ENCODE results near the gene SFT2D1. TPM values are rescaled to one million over a fixed set of nuclear protein-coding genes. Genes with fewer than 3 reads are reported as not detected.
"Not testable (repeated sequence)": the region's sequence is repeated elsewhere in the genome, so short reads cannot be mapped to it uniquely, and the experiment has no call there.

SFT2D1 gene
- total and polyA plus RNA-seq, 3 experiments from 2014 or later, result 43.3 to 60.9 (median 54.0) TPM

- Histone ChIP-seq H3K4me1 (ENCODE audit: insufficient read depth, low read length) (no peaks in the 10 kb centered on the region), H3K9me3 (ENCODE audit: low read length) (no peaks in the 10 kb centered on the region), H3K27ac (ENCODE audit: low read depth, low read length) (no peak overlapping the region), H3K4me3 (ENCODE audit: low read length) (no peak overlapping the region), H3K36me3 (ENCODE audit: insufficient read depth, low read length) (no peaks in the 10 kb centered on the region), H3K27me3 (ENCODE audit: insufficient read depth, low read length, poor library complexity, severe bottlenecking) (no peaks in the 10 kb centered on the region)
- Mint-ChIP-seq H3K4me3 (no peak overlapping the region), H3K36me3 (peaks cover 0 to 2% (median 1%) of the 10 kb centered on the region in 3 donors), H3K27ac (no peak overlapping the region), H3K4me1 (peaks cover 0 to 5% (median 0%) of the 10 kb centered on the region in 3 donors), H3K27me3 (no peaks in the 10 kb centered on the region), H3K9me3 (no peaks in the 10 kb centered on the region)
- POLR2A ChIA-PET, result no interaction called here
- CTCF ChIA-PET, result no interaction called here
- DNase-seq, result no peak
Measured at GRCh38 chr6:166375013-166375412, 32.7 kb upstream of the SFT2D1 start.

DNA sequence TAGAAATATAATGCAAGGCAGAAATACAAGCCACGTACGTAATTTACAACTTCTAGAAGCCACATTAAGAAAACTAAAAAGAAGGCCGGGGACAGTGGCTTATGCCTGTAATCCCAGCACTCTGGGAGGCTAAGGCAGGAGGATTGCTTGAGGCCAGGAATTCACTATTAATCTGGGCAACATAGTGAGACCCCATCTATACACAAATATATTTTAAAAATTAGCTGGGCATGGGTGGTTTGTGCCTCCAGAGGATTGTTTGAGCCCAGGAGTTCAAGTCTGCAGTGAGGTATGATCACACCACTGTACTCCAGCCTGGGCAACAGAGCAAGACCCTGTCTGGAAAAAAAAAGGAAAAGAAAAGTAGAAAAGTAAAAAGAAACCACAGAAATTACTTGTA lies 28.1 kb upstream of the SFT2D1 start:
- H3K27ac ChIP-seq (ENCODE audit: low read depth, low read length), result no peak overlapping the region
- no peaks in the 10 kb centered on the region for H3K27me3 Mint-ChIP-seq
- H3K27me3 ChIP-seq (ENCODE audit: insufficient read depth, low read length, poor library complexity, severe bottlenecking), result no peaks in the 10 kb centered on the region
- peaks cover 0 to 26% (median 15%) of the 10 kb centered on the region in 3 donors for H3K36me3 Mint-ChIP-seq
- no peak overlapping the region for H3K27ac Mint-ChIP-seq
- no peaks in the 10 kb centered on the region for H3K36me3 ChIP-seq (ENCODE audit: insufficient read depth, low read length)
- ChIA-PET CTCF (no interaction called here), POLR2A (no interaction called here)
- H3K4me1 Mint-ChIP-seq, result no peaks in the 10 kb centered on the region
- no peaks in the 10 kb centered on the region for H3K9me3 ChIP-seq (ENCODE audit: low read length)
- no peak overlapping the region for H3K4me3 ChIP-seq (ENCODE audit: low read length)
- no peaks in the 10 kb centered on the region for H3K4me1 ChIP-seq (ENCODE audit: insufficient read depth, low read length)
- DNase-seq, result no peak
- no peaks in the 10 kb centered on the region for H3K9me3 Mint-ChIP-seq
- no peak overlapping the region for H3K4me3 Mint-ChIP-seq

- Mint-ChIP-seq H3K9me3 (no peaks in the 10 kb centered on the region), H3K4me3 (no peak overlapping the region), H3K27me3 (no peaks in the 10 kb centered on the region), H3K4me1 (no peaks in the 10 kb centered on the region), H3K27ac (no peak overlapping the region), H3K36me3 (peaks cover 0 to 32% (median 16%) of the 10 kb centered on the region in 3 donors)
- H3K4me3 ChIP-seq (ENCODE audit: low read length), result no peak overlapping the region
- DNase-seq, result no peak
- H3K36me3 ChIP-seq (ENCODE audit: insufficient read depth, low read length), result peaks cover 1% of the 10 kb centered on the region
- no peaks in the 10 kb centered on the region for H3K9me3 ChIP-seq (ENCODE audit: low read length)
- CTCF ChIA-PET, result interaction anchor here (1.0 kb wide), 1 partner anchor 31 kb away, joined by 3 read pairs; no protein-coding TSS in a partner anchor
- no peak overlapping the region for H3K27ac ChIP-seq (ENCODE audit: low read depth, low read length)
- no peaks in the 10 kb centered on the region for H3K4me1 ChIP-seq (ENCODE audit: insufficient read depth, low read length)
- POLR2A ChIA-PET, result no interaction called here
- no peaks in the 10 kb centered on the region for H3K27me3 ChIP-seq (ENCODE audit: insufficient read depth, low read length, poor library complexity, severe bottlenecking)
Measured at GRCh38 chr6:166369782-166370181, 27.4 kb upstream of the SFT2D1 start.

DNA sequence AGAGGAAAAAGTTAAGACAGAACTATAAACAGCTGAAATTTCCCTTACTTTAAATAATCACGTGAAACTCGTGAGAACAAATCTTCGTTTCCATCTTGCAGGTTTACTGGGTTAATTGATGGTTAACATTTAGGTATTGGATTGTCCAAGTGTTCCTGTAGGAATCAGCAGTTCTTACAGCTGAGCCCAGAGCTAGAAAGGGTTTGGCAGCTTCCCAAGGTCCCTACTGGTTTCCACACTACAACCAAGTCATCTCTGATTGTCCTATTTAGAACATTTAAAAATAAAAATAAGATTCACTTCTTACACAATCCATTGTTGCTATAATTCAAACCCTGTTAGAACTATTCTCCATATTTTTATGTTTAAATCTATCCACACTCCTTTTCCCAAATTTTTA lies 24.6 kb upstream of the SFT2D1 start:
- CTCF ChIA-PET, result interaction anchor here (1.3 kb wide), 1 partner anchor 15 kb away, joined by 4 read pairs; no protein-coding TSS in a partner anchor
- no peak overlapping the region for H3K4me3 Mint-ChIP-seq

DNA sequence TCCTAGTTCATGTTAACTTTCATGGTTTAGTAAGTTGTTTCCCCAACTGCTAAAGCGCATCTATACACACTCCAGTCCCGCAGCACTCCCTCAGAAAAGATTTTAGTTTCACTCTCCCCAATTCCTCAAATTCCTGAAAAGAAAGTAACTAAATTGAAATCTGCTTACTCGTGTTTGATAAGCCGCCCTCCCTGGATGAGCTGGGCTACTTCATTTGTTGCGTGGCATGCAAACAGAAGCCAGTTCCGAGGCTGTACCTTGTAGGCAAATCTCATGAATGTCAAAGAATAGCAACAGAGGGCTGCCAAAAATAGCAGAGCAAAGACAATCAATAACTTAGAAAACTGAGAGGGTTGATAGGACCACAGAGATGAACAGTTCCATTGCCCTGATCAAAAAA lies 23.5 kb upstream of the SFT2D1 start:
- ChIA-PET CTCF (no interaction called here), POLR2A (no interaction called here)
- Mint-ChIP-seq H3K36me3 (peaks cover 7 to 56% (median 26%) of the 10 kb centered on the region in 3 donors), H3K9me3 (no peaks in the 10 kb centered on the region), H3K4me3 (no peak overlapping the region), H3K4me1 (no peaks in the 10 kb centered on the region), H3K27ac (no peak overlapping the region), H3K27me3 (no peaks in the 10 kb centered on the region)
- Histone ChIP-seq H3K9me3 (ENCODE audit: low read length) (no peaks in the 10 kb centered on the region), H3K4me1 (ENCODE audit: insufficient read depth, low read length) (no peaks in the 10 kb centered on the region), H3K27me3 (ENCODE audit: insufficient read depth, low read length, poor library complexity, severe bottlenecking) (no peaks in the 10 kb centered on the region), H3K4me3 (ENCODE audit: low read length) (no peak overlapping the region), H3K36me3 (ENCODE audit: insufficient read depth, low read length) (peaks cover 7% of the 10 kb centered on the region), H3K27ac (ENCODE audit: low read depth, low read length) (no peak overlapping the region)
- no peak for DNase-seq

More for the DNA sequence above, 24.6 kb upstream of the SFT2D1 start:
- Histone ChIP-seq H3K36me3 (ENCODE audit: insufficient read depth, low read length) (peaks cover 7% of the 10 kb centered on the region), H3K4me3 (ENCODE audit: low read length) (no peak overlapping the region), H3K27ac (ENCODE audit: low read depth, low read length) (no peak overlapping the region), H3K9me3 (ENCODE audit: low read length) (no peaks in the 10 kb centered on the region), H3K4me1 (ENCODE audit: insufficient read depth, low read length) (no peaks in the 10 kb centered on the region), H3K27me3 (ENCODE audit: insufficient read depth, low read length, poor library complexity, severe bottlenecking) (no peaks in the 10 kb centered on the region)
- Mint-ChIP-seq H3K4me1 (no peaks in the 10 kb centered on the region), H3K36me3 (peaks cover 7 to 54% (median 23%) of the 10 kb centered on the region in 3 donors), H3K9me3 (no peaks in the 10 kb centered on the region), H3K27me3 (no peaks in the 10 kb centered on the region), H3K27ac (no peak overlapping the region)
- no peak for DNase-seq
- POLR2A ChIA-PET, result no interaction called here

GRCh38 chr6:166365221-166365620 lies 22.9 kb upstream of the SFT2D1 start:
- no peak for DNase-seq
- Mint-ChIP-seq H3K9me3 (no peaks in the 10 kb centered on the region), H3K4me3 (no peak overlapping the region), H3K27ac (no peak overlapping the region), H3K4me1 (no peaks in the 10 kb centered on the region), H3K36me3 (peaks cover 7 to 56% (median 26%) of the 10 kb centered on the region in 3 donors), H3K27me3 (no peaks in the 10 kb centered on the region)
- H3K27me3 ChIP-seq (ENCODE audit: insufficient read depth, low read length, poor library complexity, severe bottlenecking), result no peaks in the 10 kb centered on the region
- ChIA-PET POLR2A (no interaction called here), CTCF (interaction anchor here (1.2 kb wide), 1 partner anchor 51 kb away, joined by 4 read pairs; no protein-coding TSS in a partner anchor)
- no peaks in the 10 kb centered on the region for H3K4me1 ChIP-seq (ENCODE audit: insufficient read depth, low read length)
- H3K27ac ChIP-seq (ENCODE audit: low read depth, low read length), result no peak overlapping the region
- H3K36me3 ChIP-seq (ENCODE audit: insufficient read depth, low read length), result peaks cover 7% of the 10 kb centered on the region
- H3K9me3 ChIP-seq (ENCODE audit: low read length), result no peaks in the 10 kb centered on the region
- H3K4me3 ChIP-seq (ENCODE audit: low read length), result no peak overlapping the region

DNA sequence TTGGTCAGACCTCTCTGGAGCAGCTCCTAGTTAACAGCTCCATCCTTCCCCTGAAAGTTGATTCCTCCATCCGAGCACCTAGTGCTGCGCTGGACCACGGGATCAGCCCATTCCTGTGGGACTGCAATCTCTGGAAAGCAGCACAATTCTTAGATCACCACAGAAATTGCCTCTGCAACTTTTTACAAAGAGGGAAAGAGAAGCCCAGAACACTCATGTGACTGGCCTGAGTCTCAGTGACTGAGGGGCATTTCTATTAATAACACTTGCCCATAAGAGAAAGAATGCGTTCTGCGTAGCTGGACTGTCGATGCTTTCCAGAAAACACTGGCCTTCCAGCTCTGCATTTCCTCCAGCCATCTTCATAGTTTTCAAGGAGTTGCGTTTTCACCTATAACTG lies 22.1 kb upstream of the SFT2D1 start:
- Histone ChIP-seq H3K27me3 (ENCODE audit: insufficient read depth, low read length, poor library complexity, severe bottlenecking) (no peaks in the 10 kb centered on the region), H3K4me1 (ENCODE audit: insufficient read depth, low read length) (no peaks in the 10 kb centered on the region), H3K4me3 (ENCODE audit: low read length) (no peak overlapping the region), H3K27ac (ENCODE audit: low read depth, low read length) (no peak overlapping the region), H3K9me3 (ENCODE audit: low read length) (no peaks in the 10 kb centered on the region), H3K36me3 (ENCODE audit: insufficient read depth, low read length) (peaks cover 7% of the 10 kb centered on the region)
- H3K27ac Mint-ChIP-seq, result no peak overlapping the region
- H3K4me3 Mint-ChIP-seq, result no peak overlapping the region
- POLR2A ChIA-PET, result no interaction called here
- CTCF ChIA-PET, result interaction anchor here (1.2 to 2.1 kb wide), 2 partner anchors 17 to 51 kb away, joined by 4 to 6 read pairs; no protein-coding TSS in a partner anchor
- DNase-seq, result no peak
- H3K9me3 Mint-ChIP-seq, result no peaks in the 10 kb centered on the region
- H3K36me3 Mint-ChIP-seq, result peaks cover 7 to 51% (median 22%) of the 10 kb centered on the region in 3 donors
- H3K4me1 Mint-ChIP-seq, result no peaks in the 10 kb centered on the region
- H3K27me3 Mint-ChIP-seq, result peaks cover 1 to 2% of the 10 kb centered on the region in 2 donors

- Mint-ChIP-seq H3K27me3 (peaks cover 13 to 15% of the 10 kb centered on the region in 2 donors), H3K36me3 (peaks cover 16 to 43% (median 16%) of the 10 kb centered on the region in 3 donors), H3K27ac (peak overlapping the region in 1 of 8 donors; percentile 33)
- H3K27ac ChIP-seq (ENCODE audit: low read depth, low read length); H3K27me3 ChIP-seq (ENCODE audit: insufficient read depth, low read length, poor library complexity, severe bottlenecking); H3K4me1 Mint-ChIP-seq; H3K4me3 ChIP-seq (ENCODE audit: low read length); POLR2A ChIA-PET; H3K9me3 Mint-ChIP-seq; H3K36me3 ChIP-seq (ENCODE audit: insufficient read depth, low read length); DNase-seq; H3K4me3 Mint-ChIP-seq; H3K9me3 ChIP-seq (ENCODE audit: low read length); H3K4me1 ChIP-seq (ENCODE audit: insufficient read depth, low read length): not testable (repeated sequence)
- CTCF ChIA-PET, result interaction anchor here (1.6 to 2.1 kb wide), 2 partner anchors 19 kb away, joined by 4 to 6 read pairs; no protein-coding TSS in a partner anchor
Measured at GRCh38 chr6:166362427-166362826, 20.1 kb upstream of the SFT2D1 start.

All from CD8-positive, alpha-beta memory T cell (primary cell).